Measurements from ENCODE around the gene UBR4. TPM values are rescaled to one million over a fixed set of nuclear protein-coding genes. Genes with fewer than 3 reads are reported as not detected.
"Not testable (repeated sequence)": the region's sequence is repeated elsewhere in the genome, so short reads cannot be mapped to it uniquely, and the experiment has no call there.

The UBR4 gene
- 100 to 1,000 TPM; 133 TPM for total RNA-seq

DNA sequence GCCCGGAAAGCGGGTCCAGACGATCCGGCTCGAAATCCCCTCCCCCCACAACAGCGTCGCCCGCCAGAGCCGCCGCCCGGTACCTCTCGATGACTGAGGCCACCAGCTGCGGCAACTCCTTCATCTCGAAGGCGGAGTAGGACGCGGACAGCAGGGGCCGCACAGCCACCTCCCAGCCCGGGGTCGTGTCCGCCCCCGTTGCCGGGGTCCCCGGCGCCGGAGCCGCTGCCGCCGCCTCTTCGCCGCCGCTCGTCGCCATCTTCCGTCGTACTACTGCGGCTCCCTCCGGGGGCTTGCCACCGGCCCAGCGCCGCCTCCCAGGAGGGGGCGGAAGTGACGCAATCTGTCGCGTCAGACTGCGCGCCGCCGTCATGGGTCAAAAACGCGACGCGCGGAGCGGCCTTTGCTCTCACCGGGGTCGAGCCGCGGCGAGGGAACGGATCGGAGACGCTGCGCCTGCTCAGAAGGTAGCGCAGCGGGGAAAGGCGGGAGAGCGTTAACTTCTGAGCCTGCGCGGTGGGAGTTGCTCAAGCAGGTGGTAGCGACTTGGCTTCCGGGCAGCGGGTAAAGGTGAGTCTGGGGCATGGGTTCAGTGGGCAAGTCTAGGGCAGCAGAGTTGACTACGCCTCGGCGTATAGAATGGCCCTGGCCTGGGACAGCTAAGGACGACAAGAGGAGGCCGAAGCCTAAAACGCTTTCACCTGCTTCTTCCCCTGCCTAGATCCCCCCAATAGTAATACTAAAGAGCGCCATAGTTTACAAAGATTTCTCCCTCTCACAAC lies at the start of gene UBR4:
Gene UBR4 (minus strand): TSS at position 277 of the 782 bp plus-strand sequence. CDS start 18 bp downstream, at position 259.
- Mint-ChIP-seq H3K27ac (peak within 1 kb of the TSS; percentile 98), H3K27me3 (no peaks in the 10 kb centered on the region), H3K9me3 (no peaks in the 10 kb centered on the region), H3K36me3 (ENCODE audit: low read depth) (peaks cover 49% of the 10 kb centered on the region), H3K4me1 (ENCODE audit: low read depth) (peaks cover 61% of the 10 kb centered on the region), H3K4me3 (peak within 1 kb of the TSS; percentile 93)
- ATAC-seq (peak; percentile 88), DNase-seq (peak; percentile 97)
- ChIA-PET POLR2A (interaction anchor here (0.6 to 7.7 kb wide), 17 partner anchors 8 to 273 kb away, joined by 3 to 54 read pairs (median 4); partner anchors contain the start of genes EMC1 and MRTO4), CTCF (interaction anchor here (1.0 to 1.3 kb wide), 2 partner anchors 31 to 496 kb away, joined by 3 to 5 read pairs; no protein-coding TSS in a partner anchor)
- intact Hi-C loops (cut with micrococcal nuclease), result no loop called here
- TF ChIP-seq, protein P1, sequence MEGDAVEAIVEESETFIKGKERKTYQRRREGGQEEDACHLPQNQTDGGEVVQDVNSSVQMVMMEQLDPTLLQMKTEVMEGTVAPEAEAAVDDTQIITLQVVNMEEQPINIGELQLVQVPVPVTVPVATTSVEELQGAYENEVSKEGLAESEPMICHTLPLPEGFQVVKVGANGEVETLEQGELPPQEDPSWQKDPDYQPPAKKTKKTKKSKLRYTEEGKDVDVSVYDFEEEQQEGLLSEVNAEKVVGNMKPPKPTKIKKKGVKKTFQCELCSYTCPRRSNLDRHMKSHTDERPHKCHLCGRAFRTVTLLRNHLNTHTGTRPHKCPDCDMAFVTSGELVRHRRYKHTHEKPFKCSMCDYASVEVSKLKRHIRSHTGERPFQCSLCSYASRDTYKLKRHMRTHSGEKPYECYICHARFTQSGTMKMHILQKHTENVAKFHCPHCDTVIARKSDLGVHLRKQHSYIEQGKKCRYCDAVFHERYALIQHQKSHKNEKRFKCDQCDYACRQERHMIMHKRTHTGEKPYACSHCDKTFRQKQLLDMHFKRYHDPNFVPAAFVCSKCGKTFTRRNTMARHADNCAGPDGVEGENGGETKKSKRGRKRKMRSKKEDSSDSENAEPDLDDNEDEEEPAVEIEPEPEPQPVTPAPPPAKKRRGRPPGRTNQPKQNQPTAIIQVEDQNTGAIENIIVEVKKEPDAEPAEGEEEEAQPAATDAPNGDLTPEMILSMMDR (IDR thresholded peaks at IDR 0.05), result no peak

DNA sequence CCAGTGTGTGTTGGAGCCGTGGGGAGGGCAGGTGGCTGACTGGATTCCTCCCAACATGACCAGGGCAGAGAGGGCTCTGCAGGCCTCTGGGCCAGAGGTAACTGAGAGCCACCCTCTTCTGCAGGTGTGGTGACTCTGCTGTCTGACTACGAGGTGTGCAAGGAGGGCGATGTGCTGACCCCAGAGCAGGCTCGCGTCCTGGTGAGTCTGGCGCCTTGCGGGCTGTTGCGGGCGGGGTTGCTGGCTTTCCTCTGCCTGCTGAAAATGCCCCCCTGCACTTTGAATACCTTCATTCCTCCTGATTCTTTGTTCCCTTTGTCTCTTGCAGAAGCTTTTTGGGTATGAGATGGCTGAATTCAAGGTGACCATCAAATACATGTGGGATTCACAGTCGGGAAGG lies 48.3 kb upstream of the UBR4 start:
- Mint-ChIP-seq H3K27me3 (no peaks in the 10 kb centered on the region), H3K4me3 (no peak overlapping the region), H3K9me3 (no peaks in the 10 kb centered on the region), H3K4me1 (ENCODE audit: low read depth) (peaks cover 28% of the 10 kb centered on the region), H3K36me3 (ENCODE audit: low read depth) (peaks cover 55% of the 10 kb centered on the region), H3K27ac (peak overlapping the region; percentile 80)
- ChIA-PET POLR2A (no interaction called here), CTCF (no interaction called here)
- no peak for DNase-seq
- intact Hi-C loops (cut with micrococcal nuclease), result no loop called here
- TF ChIP-seq, protein P1 (IDR thresholded peaks at IDR 0.05), result no peak
- no peak for ATAC-seq

DNA sequence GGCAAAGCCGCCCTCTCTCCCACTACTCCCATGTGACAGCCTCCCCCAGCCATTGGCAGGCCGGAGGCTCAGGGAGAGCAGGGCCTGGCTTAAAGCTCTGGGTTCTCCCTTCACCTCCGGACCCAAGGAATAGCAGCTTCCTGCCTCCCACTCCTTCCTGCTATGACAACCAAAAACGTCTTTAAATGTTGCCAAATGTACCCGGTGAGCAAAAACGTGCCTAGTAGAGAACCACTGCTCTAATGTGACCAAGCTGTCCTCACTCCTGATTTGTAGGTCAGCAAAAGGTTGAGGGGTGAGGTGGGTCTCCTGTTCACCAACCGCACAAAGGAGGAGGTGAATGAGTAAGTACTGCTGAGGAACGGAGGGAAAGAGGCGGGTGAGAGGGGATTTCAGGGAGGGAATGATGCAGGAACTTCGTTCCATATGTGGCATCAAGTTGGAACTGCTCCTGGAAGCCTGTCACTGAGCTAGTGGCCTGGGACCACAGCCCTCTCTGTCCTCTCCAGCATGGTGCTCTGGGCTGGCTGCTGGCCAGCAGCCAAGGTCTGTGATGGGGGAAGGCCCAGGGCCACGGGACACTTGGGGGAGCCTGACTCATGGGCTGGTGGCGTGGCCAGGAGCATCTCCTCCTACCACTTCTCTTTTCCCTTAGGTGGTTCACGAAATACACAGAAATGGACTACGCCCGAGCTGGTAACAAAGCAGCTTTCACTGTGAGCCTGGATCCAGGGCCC lies 47.3 kb upstream of the UBR4 start:
- H3K4me3 Mint-ChIP-seq, result no peak overlapping the region
- TF ChIP-seq, protein P1 (IDR thresholded peaks at IDR 0.05), result no peak
- ChIA-PET CTCF (interaction anchor here (1.3 to 3.1 kb wide), 2 partner anchors 17 to 397 kb away, joined by 3 to 9 read pairs; no protein-coding TSS in a partner anchor), POLR2A (interaction anchor here (0.6 to 1.8 kb wide), 5 partner anchors 32 to 340 kb away, joined by 3 to 5 read pairs (median 3); partner anchors contain the start of genes AKR7A2 and SLC66A1)
- no peaks in the 10 kb centered on the region for H3K9me3 Mint-ChIP-seq
- ATAC-seq (peak; percentile 57), DNase-seq (peak; percentile 33)
- intact Hi-C loops (cut with micrococcal nuclease), result no loop called here
- peaks cover 34% of the 10 kb centered on the region for H3K4me1 Mint-ChIP-seq (ENCODE audit: low read depth)
- H3K36me3 Mint-ChIP-seq (ENCODE audit: low read depth), result peaks cover 64% of the 10 kb centered on the region
- H3K27me3 Mint-ChIP-seq, result no peaks in the 10 kb centered on the region
- peak overlapping the region; percentile 80 for H3K27ac Mint-ChIP-seq

DNA sequence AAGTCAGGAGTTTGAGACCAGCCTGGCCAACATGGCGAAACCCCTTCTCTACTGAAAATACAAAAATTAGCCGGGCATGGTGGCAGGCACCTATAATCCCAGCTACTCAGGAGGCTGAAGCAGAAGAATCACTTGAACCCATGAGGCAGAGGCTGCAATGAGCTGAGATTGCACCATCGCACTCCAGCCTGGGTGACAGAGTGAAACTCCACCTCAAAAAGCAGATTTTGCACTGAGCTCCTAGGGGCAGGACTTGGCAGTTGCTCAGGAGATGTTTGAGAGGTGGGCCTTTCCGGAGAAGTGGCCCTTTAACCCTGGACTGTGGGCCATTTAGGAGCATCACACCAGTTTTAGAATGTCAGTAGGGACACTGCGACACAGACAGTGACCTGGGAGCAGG lies 46.2 kb upstream of the UBR4 start:
- intact Hi-C loops (cut with micrococcal nuclease); DNase-seq; H3K4me3 Mint-ChIP-seq; H3K27me3 Mint-ChIP-seq; ATAC-seq; H3K9me3 Mint-ChIP-seq: not testable (repeated sequence)
- peaks cover 68% of the 10 kb centered on the region for H3K36me3 Mint-ChIP-seq (ENCODE audit: low read depth)
- H3K27ac Mint-ChIP-seq, result peak overlapping the region; percentile 80
- peaks cover 34% of the 10 kb centered on the region for H3K4me1 Mint-ChIP-seq (ENCODE audit: low read depth)
- CTCF ChIA-PET, result interaction anchor here (1.3 to 3.1 kb wide), 2 partner anchors 16 to 398 kb away, joined by 3 to 9 read pairs; no protein-coding TSS in a partner anchor
- POLR2A ChIA-PET, result interaction anchor here (0.8 to 1.8 kb wide), 6 partner anchors 14 to 341 kb away, joined by 3 to 5 read pairs (median 4); partner anchors contain the start of genes AKR7A2 and SLC66A1

DNA sequence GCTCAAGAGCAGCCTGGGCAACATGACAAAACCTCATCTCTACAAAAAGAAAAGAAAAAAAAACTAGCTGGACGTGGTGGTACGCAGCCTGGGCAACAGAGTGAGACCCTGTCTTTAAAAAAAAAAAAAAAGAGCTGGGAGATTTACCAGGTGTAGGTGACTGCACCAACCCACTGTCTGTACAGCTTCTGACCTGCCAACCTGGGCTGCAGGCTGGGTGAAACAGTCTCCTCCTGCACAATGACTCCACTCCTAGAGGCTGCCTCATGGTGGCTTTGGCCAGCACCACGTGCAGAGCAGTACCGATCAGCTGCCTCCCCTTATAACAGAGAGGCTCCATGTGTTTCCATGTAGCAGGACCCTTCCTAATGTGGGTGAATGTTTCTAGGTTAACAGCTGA lies 45.2 kb upstream of the UBR4 start:
- TF ChIP-seq, protein P1 (IDR thresholded peaks at IDR 0.05), result no peak
- intact Hi-C loops (cut with micrococcal nuclease), result no loop called here
- Mint-ChIP-seq H3K36me3 (ENCODE audit: low read depth) (peaks cover 72% of the 10 kb centered on the region), H3K27ac (peak overlapping the region; percentile 80), H3K4me1 (ENCODE audit: low read depth) (peaks cover 39% of the 10 kb centered on the region), H3K4me3 (no peak overlapping the region), H3K27me3 (no peaks in the 10 kb centered on the region), H3K9me3 (no peaks in the 10 kb centered on the region)
- no peak for ATAC-seq
- ChIA-PET CTCF (interaction anchor here (0.9 to 3.1 kb wide), 2 partner anchors 135 to 399 kb away, joined by 3 to 9 read pairs; no protein-coding TSS in a partner anchor), POLR2A (interaction anchor here (1.1 to 1.6 kb wide), 3 partner anchors 8 to 299 kb away, joined by 3 to 4 read pairs (median 3); no protein-coding TSS in a partner anchor)
- no peak for DNase-seq
